Ovary (tissue), 3 donors: ENCODE results near the gene TCERG1L.

Source experiments
- EP300 ChIP-seq: sonication (generic); formaldehyde crosslinking; IDR thresholded peaks from one replicate; pipeline ENCODE4 v1.6.1; 2017; ENCODE audit warnings: antibody characterized with exemption
- TF ChIP-seq, protein P1 (sequence below), 3 donors: fragments of 450-650 bp in 2 of 3; fragments of 200-600 bp in 1 of 3; IDR thresholded peaks; one replicate each; pipeline versions ENCODE4 v1.5.1 to v1.8.0; 2016 to 2022; ENCODE audit warnings: antibody characterized with exemption in 3 of 3, mild to moderate bottlenecking in 1 of 3
- donor health status: DM: no; HTN: no; CAD: no.

DNA sequence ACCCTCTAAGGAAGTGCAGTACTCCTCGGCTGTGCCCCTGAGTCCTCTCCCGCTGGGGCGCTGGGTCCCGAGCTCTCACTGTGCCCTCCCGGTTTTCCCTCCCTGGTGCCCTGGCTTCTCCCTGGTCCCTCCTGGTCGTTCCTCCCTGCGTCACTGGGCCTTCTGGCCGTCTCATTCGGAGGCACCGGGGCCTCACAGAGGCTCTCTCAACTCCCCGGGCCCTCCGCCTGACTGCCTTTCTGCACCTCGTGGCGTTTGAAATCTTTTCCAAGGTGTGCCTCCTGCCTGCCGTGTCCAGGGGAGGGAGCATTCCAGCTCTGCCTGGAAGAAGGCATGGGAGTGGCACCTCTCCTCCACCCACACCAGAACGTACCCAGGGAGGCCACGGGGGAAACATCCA lies 174.3 kb downstream of the TCERG1L start:
- TF ChIP-seq, protein P1, sequence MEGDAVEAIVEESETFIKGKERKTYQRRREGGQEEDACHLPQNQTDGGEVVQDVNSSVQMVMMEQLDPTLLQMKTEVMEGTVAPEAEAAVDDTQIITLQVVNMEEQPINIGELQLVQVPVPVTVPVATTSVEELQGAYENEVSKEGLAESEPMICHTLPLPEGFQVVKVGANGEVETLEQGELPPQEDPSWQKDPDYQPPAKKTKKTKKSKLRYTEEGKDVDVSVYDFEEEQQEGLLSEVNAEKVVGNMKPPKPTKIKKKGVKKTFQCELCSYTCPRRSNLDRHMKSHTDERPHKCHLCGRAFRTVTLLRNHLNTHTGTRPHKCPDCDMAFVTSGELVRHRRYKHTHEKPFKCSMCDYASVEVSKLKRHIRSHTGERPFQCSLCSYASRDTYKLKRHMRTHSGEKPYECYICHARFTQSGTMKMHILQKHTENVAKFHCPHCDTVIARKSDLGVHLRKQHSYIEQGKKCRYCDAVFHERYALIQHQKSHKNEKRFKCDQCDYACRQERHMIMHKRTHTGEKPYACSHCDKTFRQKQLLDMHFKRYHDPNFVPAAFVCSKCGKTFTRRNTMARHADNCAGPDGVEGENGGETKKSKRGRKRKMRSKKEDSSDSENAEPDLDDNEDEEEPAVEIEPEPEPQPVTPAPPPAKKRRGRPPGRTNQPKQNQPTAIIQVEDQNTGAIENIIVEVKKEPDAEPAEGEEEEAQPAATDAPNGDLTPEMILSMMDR (IDR thresholded peaks at IDR 0.05), result no peak
- no peak for TF ChIP-seq EP300
